CD4-positive, alpha-beta T cell (primary cell): ENCODE data around the gene HNF1A. TPM values are rescaled to one million over a fixed set of nuclear protein-coding genes. Genes with fewer than 3 reads are reported as not detected.

ENCODE experiments used
- ATAC-seq: fragments of 200-7000 bp; cut with Tn5 transposase; one replicate; pipeline ENCODE4 v1.10.0; 2022; ENCODE audit warnings: mild to moderate bottlenecking; ENCODE audit not compliant: poor library complexity
- CTCF ChIA-PET: fragments of 350-600 bp; sonication (Branson Sonifier 250); formaldehyde crosslinking; loops from one replicate; lab custom pipeline; 2021; ENCODE audit warnings: antibody characterized with exemption, inconsistent platforms; lab: Charles Lee
- POLR2A ChIA-PET: fragments of 350-600 bp; sonication (Branson Sonifier 250); formaldehyde crosslinking; loops from one replicate; lab custom pipeline; 2021; ENCODE audit warnings: antibody characterized with exemption, inconsistent platforms; lab: Charles Lee
- DNase-seq, 14 experiments: peaks; one replicate each; pipeline ENCODE4 v3.0.0-alpha.2; 2013 to 2020; ENCODE audit warnings: mixed read lengths in 2 of 14
- H3K27ac ChIP-seq, 2 donors: one replicate each; pipeline versions ENCODE4 v1.5.1 to v1.7.0; 2013; ENCODE audit warnings: low read length in 2 of 2, low read depth in 1 of 2, mild to moderate bottlenecking in 1 of 2
- H3K27me3 ChIP-seq, 2 experiments: 1 replicate in 1 of 2; 2 replicates in 1 of 2; pipeline versions ENCODE4 v1.6.1 to v1.7.0; 2013; ENCODE audit warnings: low read length in 2 of 2, control low read depth in 1 of 2, mild to moderate bottlenecking in 1 of 2, moderate library complexity in 1 of 2; ENCODE audit not compliant: insufficient read depth in 2 of 2, control insufficient read depth in 1 of 2
- H3K36me3 ChIP-seq: one replicate; pipeline ENCODE4 v1.6.1; 2013; ENCODE audit warnings: low read length, control low read depth; ENCODE audit not compliant: insufficient read depth
- H3K4me1 ChIP-seq: one replicate; pipeline ENCODE4 v1.6.1; 2013; ENCODE audit warnings: low read length, control low read depth; ENCODE audit not compliant: insufficient read depth
- H3K4me3 ChIP-seq: one replicate; pipeline ENCODE4 v1.5.1; 2013; ENCODE audit warnings: mild to moderate bottlenecking, low read length, moderate library complexity
- H3K9me3 ChIP-seq, 2 experiments: 1 replicate in 1 of 2; 2 replicates in 1 of 2; pipeline versions ENCODE4 v1.6.1 to v1.7.0; 2013; ENCODE audit warnings: low read length in 2 of 2, mild to moderate bottlenecking in 2 of 2, control low read depth in 1 of 2, moderate library complexity in 1 of 2; ENCODE audit not compliant: control insufficient read depth in 1 of 2, insufficient read depth in 1 of 2
- H3K27ac Mint-ChIP-seq: one replicate; pipeline ENCODE4 v1.8.0; 2020; ENCODE audit warnings: mixed read lengths
- H3K27me3 Mint-ChIP-seq: one replicate; pipeline ENCODE4 v1.8.0; 2021; ENCODE audit warnings: mixed read lengths
- H3K36me3 Mint-ChIP-seq: one replicate; pipeline ENCODE4 v1.8.0; 2021; ENCODE audit warnings: low read depth, mixed read lengths
- H3K4me1 Mint-ChIP-seq: one replicate; pipeline ENCODE4 v1.8.0; 2021; ENCODE audit warnings: low read depth, mixed read lengths
- H3K4me3 Mint-ChIP-seq: one replicate; pipeline ENCODE4 v1.8.0; 2020; ENCODE audit warnings: mild to moderate bottlenecking, mixed read lengths
- H3K9me3 Mint-ChIP-seq: one replicate; pipeline ENCODE4 v1.8.0; 2020; ENCODE audit warnings: mixed read lengths
- CTCF ChIP-seq: fragments of 200-600 bp; IDR thresholded peaks from one replicate; pipeline ENCODE4 v1.8.0; 2022; ENCODE audit warnings: antibody characterized with exemption, mild to moderate bottlenecking
- intact Hi-C, 2 experiments: fragments of 100-400 bp; cut with DNase I in 1 of 2; cut with micrococcal nuclease in 1 of 2; formaldehyde crosslinking; loops; one replicate each; pipeline versions ENCODE4 v1.15.1 to v1.9.0; 2023 to 2025; cut with DNase I, micrococcal nuclease
- total RNA-seq, 174 experiments: library from RNA in 2 of 174; stranded (reverse) in 2 of 174; gene quantifications; one replicate each; pipeline ENCODE4 v1.2.3 and lab custom pipeline; 2021 to 2026

HNF1A gene
- total RNA-seq, 2 experiments from 2014 or later: not detected

GRCh38 chr12:120959111-120959878, 19.0 kb upstream of the HNF1A start:
- H3K9me3 Mint-ChIP-seq: no peaks in the 10 kb centered on the region
- intact Hi-C loops: no loop called here
- H3K27me3 Mint-ChIP-seq: no peaks in the 10 kb centered on the region
- no peaks in the 10 kb centered on the region for H3K27me3 ChIP-seq
- CTCF ChIA-PET: interaction anchor here (0.7 to 2.6 kb wide), 2 partner anchors 12 to 310 kb away, joined by 3 to 10 read pairs; no protein-coding TSS in a partner anchor
- POLR2A ChIA-PET: interaction anchor here (0.9 to 1.0 kb wide), 3 partner anchors 12 to 666 kb away, joined by 3 to 4 read pairs (median 3); partner anchors contain the start of gene RNU4-1
- no peaks in the 10 kb centered on the region for H3K36me3 ChIP-seq
- H3K27ac ChIP-seq: no peak overlapping the region
- H3K27ac Mint-ChIP-seq: peak overlapping the region; percentile 77
- TF ChIP-seq CTCF: no peak
- peak; percentile 26 for ATAC-seq
- no peaks in the 10 kb centered on the region for H3K36me3 Mint-ChIP-seq
- no peaks in the 10 kb centered on the region for H3K9me3 ChIP-seq
- no peak overlapping the region for H3K4me3 Mint-ChIP-seq
- no peak for DNase-seq
- peaks cover 14% of the 10 kb centered on the region for H3K4me1 ChIP-seq
- H3K4me1 Mint-ChIP-seq: peaks cover 18% of the 10 kb centered on the region
- H3K4me3 ChIP-seq: no peak overlapping the region

GRCh38 chr12:120960657-120961056, 17.7 kb upstream of the HNF1A start:
- POLR2A ChIA-PET: no interaction called here
- peaks cover 18% of the 10 kb centered on the region for H3K4me1 Mint-ChIP-seq
- DNase-seq (no peak), ATAC-seq (no peak)
- H3K27me3 Mint-ChIP-seq: no peaks in the 10 kb centered on the region
- Histone ChIP-seq H3K4me3 (no peak overlapping the region), H3K27ac (no peak overlapping the region), H3K9me3 (no peaks in the 10 kb centered on the region), H3K27me3 (no peaks in the 10 kb centered on the region), H3K36me3 (no peaks in the 10 kb centered on the region), H3K4me1 (peaks cover 14% of the 10 kb centered on the region)
- no peak for TF ChIP-seq CTCF
- no peak overlapping the region for H3K4me3 Mint-ChIP-seq
- CTCF ChIA-PET: interaction anchor here (2.6 kb wide), 1 partner anchor 11 kb away, joined by 10 read pairs; no protein-coding TSS in a partner anchor
- H3K9me3 Mint-ChIP-seq: no peaks in the 10 kb centered on the region
- H3K27ac Mint-ChIP-seq: peak overlapping the region; percentile 77
- intact Hi-C loops: no loop called here
- H3K36me3 Mint-ChIP-seq: no peaks in the 10 kb centered on the region

- DNase-seq: peak in 1 of 14 experiments; percentile 28
- ChIA-PET POLR2A (no interaction called here), CTCF (interaction anchor here (0.6 to 2.6 kb wide), 3 partner anchors 10 to 117 kb away, joined by 3 to 10 read pairs (median 4); no protein-coding TSS in a partner anchor)
- intact Hi-C loops: no loop called here
- Mint-ChIP-seq H3K36me3 (no peaks in the 10 kb centered on the region), H3K9me3 (no peaks in the 10 kb centered on the region), H3K4me3 (no peak overlapping the region), H3K4me1 (peaks cover 18% of the 10 kb centered on the region), H3K27me3 (no peaks in the 10 kb centered on the region), H3K27ac (no peak overlapping the region)
- Histone ChIP-seq H3K27me3 (no peaks in the 10 kb centered on the region), H3K4me3 (no peak overlapping the region), H3K4me1 (peaks cover 14% of the 10 kb centered on the region), H3K36me3 (no peaks in the 10 kb centered on the region), H3K27ac (no peak overlapping the region), H3K9me3 (no peaks in the 10 kb centered on the region)
- ATAC-seq: no peak
- TF ChIP-seq CTCF: no peak
Measured at GRCh38 chr12:120961604-120962531, 16.5 kb upstream of the HNF1A start.
